ENCODE results near the gene DHRS7C.

DHRS7C gene

GRCh38 chr17:9790889-9791876, at the start of gene DHRS7C:
Gene DHRS7C (minus strand): TSS chr17:9791592. CDS start chr17:9791284, 308 bp downstream.
- no peak for DNase-seq (ENCODE audit: low spot score)

GRCh38 chr17:9839433-9839832, 48.0 kb upstream of the DHRS7C start:
- no peak for DNase-seq (ENCODE audit: low spot score)

GRCh38 chr17:9837551-9838471, 46.4 kb upstream of the DHRS7C start:
- no peak for DNase-seq (ENCODE audit: low spot score)

- DNase-seq (ENCODE audit: low spot score): no peak
Measured at GRCh38 chr17:9833922-9834321, 42.5 kb upstream of the DHRS7C start.

- no peak for DNase-seq (ENCODE audit: low spot score)
Measured at GRCh38 chr17:9830711-9831110, 39.3 kb upstream of the DHRS7C start.

- DNase-seq (ENCODE audit: low spot score): no peak
Measured at GRCh38 chr17:9829343-9829742, 38.0 kb upstream of the DHRS7C start.

- DNase-seq (ENCODE audit: low spot score): no peak
Measured at GRCh38 chr17:9828296-9829295, 37.2 kb upstream of the DHRS7C start.

- no peak for DNase-seq (ENCODE audit: low spot score)
Measured at GRCh38 chr17:9825641-9826150, 34.3 kb upstream of the DHRS7C start, which contains the start of gene GLP2R. Gene GLP2R (plus strand): TSS chr17:9825924. CDS start chr17:9826064, 140 bp downstream.

GRCh38 chr17:9824797-9825338, 33.5 kb upstream of the DHRS7C start:
- DNase-seq (ENCODE audit: low spot score): no peak

- DNase-seq (ENCODE audit: low spot score): no peak
Measured at GRCh38 chr17:9824094-9824493, 32.7 kb upstream of the DHRS7C start.

- DNase-seq (ENCODE audit: low spot score): no peak
Measured at GRCh38 chr17:9821921-9822320, 30.5 kb upstream of the DHRS7C start, which contains the start of gene GSG1L2. Gene GSG1L2 (minus strand): TSS chr17:9822079. CDS start chr17:9822071, 8 bp downstream.

GRCh38 chr17:9820448-9820847, 29.1 kb upstream of the DHRS7C start:
- no peak for DNase-seq (ENCODE audit: low spot score)

- no peak for DNase-seq (ENCODE audit: low spot score)
Measured at GRCh38 chr17:9818760-9819159, 27.4 kb upstream of the DHRS7C start.

- DNase-seq (ENCODE audit: low spot score): peak; percentile 54
Measured at GRCh38 chr17:9817086-9817485, 25.7 kb upstream of the DHRS7C start.

- no peak for DNase-seq (ENCODE audit: low spot score)
Measured at GRCh38 chr17:9816472-9816871, 25.1 kb upstream of the DHRS7C start.

GRCh38 chr17:9814337-9814945, 23.0 kb upstream of the DHRS7C start:
- no peak for DNase-seq (ENCODE audit: low spot score)

- DNase-seq (ENCODE audit: low spot score): no peak
Measured at GRCh38 chr17:9813166-9813565, 21.8 kb upstream of the DHRS7C start.

GRCh38 chr17:9811537-9811936, 20.1 kb upstream of the DHRS7C start:
- no peak for DNase-seq (ENCODE audit: low spot score)

- no peak for DNase-seq (ENCODE audit: low spot score)
Measured at GRCh38 chr17:9811086-9811485, 19.7 kb upstream of the DHRS7C start.
